Measurements from ENCODE around the gene TAF6.

The TAF6 gene

DNA sequence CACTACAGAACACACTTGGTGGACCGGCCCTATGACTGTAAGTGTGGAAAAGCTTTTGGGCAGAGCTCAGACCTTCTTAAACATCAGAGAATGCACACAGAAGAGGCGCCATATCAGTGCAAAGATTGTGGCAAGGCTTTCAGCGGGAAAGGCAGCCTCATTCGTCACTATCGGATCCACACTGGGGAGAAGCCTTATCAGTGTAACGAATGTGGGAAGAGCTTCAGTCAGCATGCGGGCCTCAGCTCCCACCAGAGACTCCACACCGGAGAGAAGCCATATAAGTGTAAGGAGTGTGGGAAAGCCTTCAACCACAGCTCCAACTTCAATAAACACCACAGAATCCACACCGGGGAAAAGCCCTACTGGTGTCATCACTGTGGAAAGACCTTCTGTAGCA lies 55.0 kb downstream of the TAF6 start:
- DNase-seq: no peak

- DNase-seq: no peak
Observed at GRCh38 chr7:100063376-100063775, 55.8 kb downstream of the TAF6 start.

- DNase-seq: no peak
Observed at GRCh38 chr7:100061518-100062193, 57.5 kb downstream of the TAF6 start.

DNA sequence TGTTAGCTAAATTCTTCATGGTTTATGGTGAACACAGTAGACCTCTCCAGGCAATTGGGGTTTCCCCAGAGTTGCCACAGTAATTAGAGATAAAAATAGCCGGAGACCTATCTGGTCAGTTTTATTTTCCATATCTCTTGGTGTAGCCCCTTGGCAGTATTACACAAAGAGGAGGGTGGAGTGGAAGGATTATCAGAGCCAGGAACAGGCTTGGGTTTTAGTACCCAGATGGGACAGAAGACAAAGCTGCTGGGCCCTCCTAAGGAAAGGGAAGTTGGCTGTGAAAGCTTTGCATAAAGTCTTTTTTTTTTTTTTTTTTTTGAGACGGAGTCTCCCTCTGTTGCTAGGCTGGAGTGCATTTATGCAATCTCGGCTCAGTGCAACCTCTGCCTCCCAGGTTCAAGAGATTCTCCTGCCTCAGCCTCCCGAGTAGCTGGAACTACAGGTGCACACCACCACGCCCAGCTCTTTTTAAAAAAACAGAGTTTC lies 59.9 kb downstream of the TAF6 start:
- no peak for DNase-seq

Data from NCI-H510A treated with DMSO at 0.1 percent for 48 hours (cell line).